GM12864 (cell line): ENCODE measurements around the gene EGFR.

Experiments
- DNase-seq: peaks from one replicate; pipeline ENCODE4 v3.0.0-alpha.2; 2011; ENCODE audit warnings: low read depth
- H3K4me3 ChIP-seq: 2 replicates; pipeline ENCODE4 v1.5.1; 2011; ENCODE audit warnings: mild to moderate bottlenecking, low read depth, low read length, control low read depth
- TF ChIP-seq, protein P1 (sequence below): IDR thresholded peaks from 2 replicates; pipeline ENCODE4 v1.5.1; 2011; ENCODE audit warnings: low read depth, mild to moderate bottlenecking, moderate library complexity, low read length, control low read depth, inconsistent platforms; ENCODE audit errors: missing control alignments

The EGFR gene

DNA sequence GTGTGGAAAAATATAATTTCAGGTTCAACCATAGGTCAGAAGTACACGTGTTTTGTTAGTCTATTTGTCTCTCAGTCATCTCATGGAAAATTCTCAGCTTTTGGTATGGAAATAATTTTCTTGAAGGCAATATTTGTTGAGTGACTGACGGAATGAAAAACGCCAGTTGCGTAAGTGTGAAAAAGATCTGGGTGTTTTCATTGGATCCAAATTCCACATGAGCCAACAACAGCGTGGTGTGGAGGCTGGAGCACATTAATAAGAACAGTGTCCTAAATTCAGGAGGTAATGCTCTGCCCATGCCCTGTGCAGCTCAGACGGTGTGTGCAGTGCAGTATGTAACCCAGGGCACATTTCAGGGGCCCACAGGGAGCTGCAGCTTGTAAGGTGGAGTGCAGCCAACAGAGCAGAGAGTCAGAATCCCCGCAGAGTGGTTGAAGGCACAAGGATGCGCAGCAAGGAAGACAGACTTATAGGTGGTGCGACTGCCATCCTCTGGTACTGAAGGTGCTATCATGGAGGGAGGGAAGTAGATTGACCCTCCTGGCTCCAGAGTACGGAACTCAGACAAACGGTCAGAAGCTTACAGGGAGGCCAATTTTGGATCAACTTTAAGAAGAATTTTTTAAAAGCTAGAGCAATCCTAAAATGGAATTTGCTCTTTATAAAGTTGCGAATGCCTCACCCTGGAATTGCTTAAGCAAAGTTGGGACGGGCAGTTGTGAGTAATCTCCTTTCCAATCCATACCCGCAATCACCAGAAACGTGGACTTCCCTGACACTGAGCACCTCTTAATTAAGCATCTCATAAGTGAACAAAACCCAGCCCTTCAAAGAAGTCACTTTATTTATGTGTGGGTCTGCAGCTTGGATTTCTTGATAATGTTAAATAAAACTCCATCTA is 38.0 kb downstream of the EGFR start:
- no peak overlapping the region for H3K4me3 ChIP-seq
- TF ChIP-seq, protein P1, sequence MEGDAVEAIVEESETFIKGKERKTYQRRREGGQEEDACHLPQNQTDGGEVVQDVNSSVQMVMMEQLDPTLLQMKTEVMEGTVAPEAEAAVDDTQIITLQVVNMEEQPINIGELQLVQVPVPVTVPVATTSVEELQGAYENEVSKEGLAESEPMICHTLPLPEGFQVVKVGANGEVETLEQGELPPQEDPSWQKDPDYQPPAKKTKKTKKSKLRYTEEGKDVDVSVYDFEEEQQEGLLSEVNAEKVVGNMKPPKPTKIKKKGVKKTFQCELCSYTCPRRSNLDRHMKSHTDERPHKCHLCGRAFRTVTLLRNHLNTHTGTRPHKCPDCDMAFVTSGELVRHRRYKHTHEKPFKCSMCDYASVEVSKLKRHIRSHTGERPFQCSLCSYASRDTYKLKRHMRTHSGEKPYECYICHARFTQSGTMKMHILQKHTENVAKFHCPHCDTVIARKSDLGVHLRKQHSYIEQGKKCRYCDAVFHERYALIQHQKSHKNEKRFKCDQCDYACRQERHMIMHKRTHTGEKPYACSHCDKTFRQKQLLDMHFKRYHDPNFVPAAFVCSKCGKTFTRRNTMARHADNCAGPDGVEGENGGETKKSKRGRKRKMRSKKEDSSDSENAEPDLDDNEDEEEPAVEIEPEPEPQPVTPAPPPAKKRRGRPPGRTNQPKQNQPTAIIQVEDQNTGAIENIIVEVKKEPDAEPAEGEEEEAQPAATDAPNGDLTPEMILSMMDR = no peak
- no peak for DNase-seq

DNA sequence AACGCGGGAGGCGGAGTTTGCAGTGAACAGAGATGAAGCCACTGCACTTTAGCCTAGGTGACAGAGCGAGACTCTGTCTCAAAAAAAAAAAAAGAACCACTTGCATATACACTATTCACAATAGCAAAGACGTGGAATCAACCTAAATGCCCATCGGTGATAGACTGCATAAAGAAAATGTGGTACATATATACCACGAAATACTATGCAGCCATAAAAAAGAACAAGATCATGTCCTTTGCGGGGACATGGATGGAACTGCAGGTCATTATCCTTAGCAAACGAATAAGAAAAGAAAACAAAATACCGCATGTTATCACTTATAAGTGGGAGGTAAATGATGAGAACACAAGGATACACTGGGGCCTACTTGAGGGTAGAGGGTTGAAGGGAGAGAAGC is 39.5 kb downstream of the EGFR start:
- TF ChIP-seq, protein P1 = no peak
- H3K4me3 ChIP-seq = no peak overlapping the region

DNA sequence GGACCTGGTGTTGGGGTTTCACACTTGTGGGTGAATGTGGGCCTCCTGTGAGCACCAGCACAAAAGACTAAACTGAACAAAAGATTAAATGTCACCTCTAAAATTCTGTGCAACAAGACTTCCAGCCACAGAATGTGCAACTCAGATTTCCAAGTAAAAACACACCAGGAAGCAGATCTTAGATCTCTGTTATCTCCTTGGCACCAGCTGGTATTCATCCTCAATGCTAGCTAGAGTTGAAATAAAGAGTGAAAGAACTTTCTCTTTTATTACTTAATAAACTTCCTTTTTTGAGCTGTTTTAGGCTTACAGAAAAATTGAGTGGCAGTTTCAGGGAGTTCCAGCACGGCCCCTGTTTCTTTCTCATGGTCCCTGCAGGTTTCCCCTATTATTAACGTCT is 40.2 kb downstream of the EGFR start:
- DNase-seq = no peak
- TF ChIP-seq, protein P1 = no peak

More for the DNA sequence above, 39.5 kb downstream of the EGFR start:
- no peak for DNase-seq

DNA sequence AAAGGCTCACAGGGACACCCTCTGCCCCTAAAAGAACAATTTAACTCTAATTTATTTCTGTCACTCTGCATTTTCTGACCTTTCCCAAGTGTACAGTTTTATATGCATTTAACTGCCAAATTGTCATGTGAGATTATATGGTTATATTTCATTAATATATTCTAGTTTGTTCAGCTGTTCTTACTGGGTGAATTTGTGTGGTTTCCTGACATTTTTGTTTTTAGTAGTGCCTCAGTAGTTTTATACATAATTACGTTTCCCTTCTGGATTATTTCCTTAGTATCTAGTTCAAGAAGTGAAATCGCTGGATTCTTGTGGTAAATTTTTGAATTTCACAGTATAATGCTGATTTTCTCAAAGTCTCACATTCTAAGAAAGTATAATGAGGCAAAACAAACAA is 41.3 kb downstream of the EGFR start:
- no peak overlapping the region for H3K4me3 ChIP-seq
- no peak for DNase-seq
- TF ChIP-seq, protein P1 = no peak

More for the DNA sequence above, 40.2 kb downstream of the EGFR start:
- H3K4me3 ChIP-seq = no peak overlapping the region

DNA sequence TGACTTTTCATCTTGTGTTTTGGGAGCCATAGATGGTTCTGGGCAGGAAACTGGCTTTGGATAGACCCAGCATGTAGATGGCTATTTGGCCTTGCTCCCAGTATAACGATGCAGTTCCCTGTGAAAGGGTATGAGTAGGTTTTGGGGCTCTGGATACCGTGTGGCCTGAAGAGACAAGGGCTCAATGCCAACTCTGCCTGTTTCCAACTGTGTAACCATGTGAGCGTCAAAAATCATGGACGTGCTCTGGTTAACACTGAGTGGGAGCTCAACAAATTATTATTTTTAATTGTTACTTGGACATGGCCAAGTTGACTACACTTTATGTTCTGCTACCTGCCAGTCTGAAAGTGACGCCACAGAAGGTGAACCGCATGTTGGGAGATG is 41.8 kb downstream of the EGFR start:
- DNase-seq = no peak
- TF ChIP-seq, protein P1 = no peak
- no peak overlapping the region for H3K4me3 ChIP-seq

DNA sequence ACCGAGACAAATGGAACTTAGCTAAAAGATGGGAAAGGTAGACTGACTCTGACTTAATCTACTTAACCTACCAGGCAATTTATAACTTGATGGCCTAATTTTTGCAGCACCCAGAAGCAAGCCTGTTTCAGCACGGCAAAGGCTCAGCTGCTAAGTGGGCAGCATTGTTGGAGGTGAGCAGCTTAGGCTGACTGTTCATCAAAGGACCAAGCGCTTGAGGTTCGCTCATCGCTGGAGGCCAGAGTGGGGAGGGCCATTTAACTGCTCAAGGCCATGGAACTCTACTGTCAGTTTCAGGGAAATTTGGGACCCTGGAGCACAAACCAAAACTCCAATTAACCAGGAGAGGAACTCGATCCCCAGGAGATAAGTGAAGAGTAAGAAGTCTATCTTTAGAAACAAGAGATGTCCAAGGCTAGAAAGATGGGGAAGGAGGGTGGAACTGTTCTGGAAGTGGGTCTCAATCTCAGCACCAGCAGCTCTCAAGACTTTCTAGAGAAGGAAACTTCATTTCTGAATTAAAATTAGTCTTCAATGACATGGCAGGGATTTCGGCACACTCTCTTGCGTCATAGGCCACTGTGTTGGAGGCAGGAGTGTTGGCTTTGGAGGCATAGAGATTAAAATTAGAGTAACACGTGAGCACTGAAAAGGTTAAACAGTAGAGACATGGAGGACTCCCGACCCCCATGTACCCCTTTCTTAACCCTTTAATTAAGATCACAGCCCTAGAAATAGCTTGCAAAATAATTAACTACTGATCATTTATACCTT is 43.1 kb downstream of the EGFR start:
- no peak for DNase-seq
- H3K4me3 ChIP-seq = no peak overlapping the region
- TF ChIP-seq, protein P1 = no peak

DNA sequence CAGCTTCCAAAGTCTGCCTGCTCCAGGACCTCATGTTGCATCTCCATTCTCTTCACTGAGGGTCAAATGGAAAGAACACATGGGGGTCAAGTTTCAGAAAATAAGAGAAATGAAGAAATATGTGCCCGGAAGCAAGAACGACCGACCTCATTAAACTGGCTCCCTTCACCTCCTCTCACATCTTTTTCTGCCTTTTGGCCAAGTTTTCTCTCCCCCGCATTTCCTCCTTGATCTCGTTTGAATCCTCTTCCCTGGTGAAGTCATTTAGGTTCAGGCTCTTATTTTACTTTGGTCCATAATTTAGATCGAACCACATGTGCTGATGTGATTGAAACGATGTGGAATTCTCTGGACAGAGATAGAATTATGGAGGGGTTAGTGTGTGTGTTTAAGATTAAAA is 44.2 kb downstream of the EGFR start:
- TF ChIP-seq, protein P1 = no peak
- no peak overlapping the region for H3K4me3 ChIP-seq
- DNase-seq = no peak
